Midbrain (tissue), 1 donor: Measurements from ENCODE around the gene NUP210.

Experiments
- DNase-seq: peaks from one replicate; lab custom pipeline; 2025; lab: John Stamatoyannopoulos, UW

Gene NUP210

GRCh38 chr3:13274551-13275332, 145.4 kb downstream of the NUP210 start:
- no peak for DNase-seq

- no peak for DNase-seq
Observed at GRCh38 chr3:13274125-13274524, 146.0 kb downstream of the NUP210 start.

DNA sequence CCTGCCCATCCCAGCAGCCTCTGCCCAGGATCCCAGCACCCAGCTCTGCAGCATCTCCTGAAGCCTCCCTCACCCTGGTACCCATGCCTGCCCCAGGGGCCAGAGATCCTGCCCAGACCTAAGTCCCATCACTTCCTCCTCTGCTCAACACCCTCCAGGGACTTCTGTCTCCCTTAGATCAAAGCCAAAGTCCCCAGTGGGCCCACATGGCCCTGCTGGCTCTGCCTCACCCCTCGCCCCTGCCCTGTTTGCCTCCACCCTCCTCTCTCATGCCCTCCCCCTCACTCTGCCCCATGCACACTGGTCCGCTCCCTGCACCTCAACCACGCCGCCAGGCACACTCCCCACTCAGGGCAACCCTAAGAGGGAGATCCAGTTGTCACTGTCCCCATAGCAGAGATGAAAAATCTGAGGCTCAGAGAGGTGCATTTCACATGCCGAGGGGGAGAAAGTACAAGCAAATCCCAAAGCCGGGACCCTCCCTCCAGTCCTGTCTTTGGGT, 146.5 kb downstream of the NUP210 start:
- no peak for DNase-seq

DNA sequence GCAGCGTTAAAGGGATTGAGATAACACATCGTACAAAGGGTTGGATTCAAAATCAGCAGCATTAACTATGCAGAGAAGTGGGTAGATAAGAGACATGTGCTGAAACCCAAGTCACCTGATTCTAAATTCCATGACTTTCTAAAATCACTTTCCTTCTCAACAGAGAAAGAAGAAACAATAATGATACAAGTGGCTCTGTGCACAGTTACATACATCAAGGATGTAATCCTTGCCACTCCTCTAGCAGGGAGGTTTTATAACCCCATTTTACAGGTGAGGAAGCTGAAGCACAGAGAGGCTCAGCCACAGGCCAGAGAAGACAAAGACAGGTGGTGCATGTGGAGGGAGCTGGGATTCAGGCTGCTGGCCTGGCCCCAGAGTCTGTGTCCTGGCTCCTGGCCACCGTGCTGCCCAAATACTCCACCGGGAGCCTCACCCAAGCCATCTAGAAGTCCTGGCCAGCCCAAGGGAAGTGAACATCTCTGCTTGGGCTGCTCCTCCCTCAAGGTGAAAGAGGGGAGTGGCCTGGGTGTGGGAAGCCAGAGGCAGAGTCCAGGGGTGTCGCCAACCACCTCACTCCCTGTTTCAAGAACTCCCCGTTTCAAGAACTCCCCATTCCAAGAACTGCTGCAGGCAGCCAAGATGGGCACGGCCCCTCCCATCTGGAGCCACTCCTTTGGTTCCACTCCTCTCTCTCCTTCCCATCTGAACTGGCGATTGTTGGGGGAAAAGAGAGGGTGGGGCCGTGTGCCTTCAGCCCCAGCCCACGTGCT, 147.1 kb downstream of the NUP210 start:
- no peak for DNase-seq

DNA sequence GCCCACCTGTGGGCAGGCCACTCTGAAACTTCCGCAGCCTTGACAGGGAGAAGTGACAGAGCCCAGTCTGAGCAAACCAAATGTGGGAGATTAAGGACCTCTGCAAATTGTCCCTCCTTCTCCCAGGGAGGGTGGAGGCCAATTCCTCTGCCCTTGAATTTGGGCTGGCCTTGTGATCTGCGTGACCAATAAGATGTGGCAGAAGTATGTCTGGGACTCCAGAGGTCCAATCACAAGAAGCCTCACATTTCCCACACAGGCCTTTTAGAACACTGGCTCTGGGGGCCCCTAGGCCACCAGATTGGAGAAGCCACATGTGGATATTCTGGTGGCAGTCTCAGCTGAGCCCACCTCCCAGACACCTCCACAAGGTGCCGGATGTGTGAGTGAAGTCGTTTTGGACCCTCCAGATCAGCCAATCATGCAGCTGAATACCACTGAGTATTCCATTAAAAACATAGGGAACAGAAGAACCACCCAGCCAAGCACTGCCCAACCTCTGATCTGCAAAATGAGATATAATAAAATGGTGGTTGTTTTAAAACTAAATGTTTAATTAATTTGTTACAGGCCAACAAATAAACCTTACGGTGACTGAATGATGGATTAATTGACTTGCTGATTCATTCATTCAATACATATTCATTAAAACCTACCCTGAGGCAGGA, 150.3 kb downstream of the NUP210 start:
- DNase-seq, result no peak

- DNase-seq, result no peak
Observed at GRCh38 chr3:13268961-13269441, 151.1 kb downstream of the NUP210 start.

- DNase-seq, result no peak
Observed at GRCh38 chr3:13268120-13268519, 152.0 kb downstream of the NUP210 start.

DNA sequence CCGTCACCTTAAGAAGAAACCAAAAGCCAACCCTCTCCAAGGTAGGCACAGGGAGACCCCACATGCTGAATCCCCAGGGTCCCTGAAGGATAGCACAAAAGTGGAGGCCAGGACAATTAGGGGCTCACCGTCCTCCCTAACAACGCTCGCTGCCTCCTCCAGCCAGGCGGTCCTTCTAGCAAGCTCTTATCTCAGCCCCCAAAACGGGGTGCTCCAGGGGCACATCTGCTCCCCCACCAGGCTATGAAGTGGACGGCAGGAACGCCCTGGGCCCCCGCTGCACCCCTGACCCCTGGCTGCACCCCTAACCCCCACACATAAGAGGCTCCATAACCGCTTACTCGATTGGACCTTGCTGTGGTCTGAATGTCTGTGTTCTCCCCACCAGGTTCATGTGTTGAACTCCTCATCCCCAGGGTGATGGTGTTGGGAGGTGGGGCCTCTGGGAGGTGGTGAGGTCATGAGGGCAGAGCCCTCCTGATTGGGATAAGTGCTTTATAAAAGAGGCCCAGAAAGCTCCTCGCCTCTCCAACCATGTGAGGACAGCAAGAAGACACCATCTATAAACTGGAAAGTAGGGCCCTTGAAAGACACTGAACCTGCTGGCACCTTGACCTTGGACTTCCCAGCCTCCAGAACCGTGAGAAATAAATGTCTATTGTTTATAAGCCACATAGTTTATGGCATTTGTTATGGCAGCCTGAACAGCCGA, 153.3 kb downstream of the NUP210 start:
- DNase-seq, result no peak
